ENCODE data around the gene CFAP91.

The CFAP91 gene

GRCh38 chr3:119745942-119746341, 43.1 kb downstream of the CFAP91 start:
- no peak for DNase-seq

- DNase-seq, result no peak
Observed at GRCh38 chr3:119746423-119746822, 43.6 kb downstream of the CFAP91 start.

GRCh38 chr3:119747357-119747756, 44.5 kb downstream of the CFAP91 start:
- no peak for DNase-seq

GRCh38 chr3:119748991-119749390, 46.2 kb downstream of the CFAP91 start:
- no peak for DNase-seq

GRCh38 chr3:119751423-119751822, 48.6 kb downstream of the CFAP91 start:
- no peak for DNase-seq

Measured in NCI-H69 (cell line).